OCI-M2 (cell line): ENCODE measurements around the gene HERPUD2.

Experiments used
- DNase-seq: peaks from one replicate; lab custom pipeline; 2025; ENCODE audit not compliant: unreplicated experiment; lab: John Stamatoyannopoulos, UW

HERPUD2 gene

GRCh38 chr7:35694784-35695472 lies at the start of gene HERPUD2:
Gene HERPUD2, minus strand, starts transcription at chr7:35695135. Its CDS starts 805 bp downstream, at chr7:35694330.
- peak; percentile 54 for DNase-seq

GRCh38 chr7:35738889-35739288 lies 44.0 kb upstream of the HERPUD2 start:
- DNase-seq, result no peak

GRCh38 chr7:35736725-35737124 lies 41.8 kb upstream of the HERPUD2 start:
- no peak for DNase-seq

- no peak for DNase-seq
These were observed 40.5 kb upstream of the HERPUD2 start for GRCh38 chr7:35735396-35735795.

GRCh38 chr7:35734001-35734483 lies 39.1 kb upstream of the HERPUD2 start:
- no peak for DNase-seq

GRCh38 chr7:35731349-35731748 lies 36.4 kb upstream of the HERPUD2 start:
- DNase-seq, result no peak

- DNase-seq, result no peak
These were observed 34.3 kb upstream of the HERPUD2 start for GRCh38 chr7:35729061-35729783.

GRCh38 chr7:35728412-35729060 lies 33.6 kb upstream of the HERPUD2 start:
- no peak for DNase-seq

- DNase-seq, result no peak
These were observed 32.6 kb upstream of the HERPUD2 start for GRCh38 chr7:35727571-35727970.

- DNase-seq, result no peak
These were observed 31.7 kb upstream of the HERPUD2 start for GRCh38 chr7:35726654-35727053.

GRCh38 chr7:35725280-35725680 lies 30.3 kb upstream of the HERPUD2 start:
- no peak for DNase-seq

- DNase-seq, result no peak
These were observed 28.1 kb upstream of the HERPUD2 start for GRCh38 chr7:35723011-35723410.

- no peak for DNase-seq
These were observed 27.3 kb upstream of the HERPUD2 start for GRCh38 chr7:35722054-35722849.

GRCh38 chr7:35721288-35721687 lies 26.4 kb upstream of the HERPUD2 start:
- no peak for DNase-seq

- no peak for DNase-seq
These were observed 25.9 kb upstream of the HERPUD2 start for GRCh38 chr7:35720849-35721248.

- DNase-seq, result no peak
These were observed 25.1 kb upstream of the HERPUD2 start for GRCh38 chr7:35720032-35720431.

GRCh38 chr7:35718047-35718446 lies 23.1 kb upstream of the HERPUD2 start:
- DNase-seq, result no peak

- no peak for DNase-seq
These were observed 22.6 kb upstream of the HERPUD2 start for GRCh38 chr7:35717516-35717915.

GRCh38 chr7:35717013-35717412 lies 22.1 kb upstream of the HERPUD2 start:
- no peak for DNase-seq

- no peak for DNase-seq
These were observed 21.3 kb upstream of the HERPUD2 start for GRCh38 chr7:35716038-35716803.
